CD4-positive, alpha-beta T cell (primary cell): Measurements from ENCODE around the gene TP53I3. TPM values are rescaled to one million over a fixed set of nuclear protein-coding genes. Genes with fewer than 3 reads are reported as not detected.

Source experiments
- ATAC-seq: fragments of 200-7000 bp; cut with Tn5 transposase; one replicate; pipeline ENCODE4 v1.10.0; 2022; ENCODE audit warnings: mild to moderate bottlenecking; ENCODE audit not compliant: poor library complexity
- CTCF ChIA-PET: fragments of 350-600 bp; sonication (Branson Sonifier 250); formaldehyde crosslinking; loops from one replicate; lab custom pipeline; 2021; ENCODE audit warnings: antibody characterized with exemption, inconsistent platforms; lab: Charles Lee
- POLR2A ChIA-PET: fragments of 350-600 bp; sonication (Branson Sonifier 250); formaldehyde crosslinking; loops from one replicate; lab custom pipeline; 2021; ENCODE audit warnings: antibody characterized with exemption, inconsistent platforms; lab: Charles Lee
- DNase-seq, 14 experiments: peaks; one replicate each; pipeline ENCODE4 v3.0.0-alpha.2; 2013 to 2020; ENCODE audit warnings: mixed read lengths in 2 of 14
- H3K27ac ChIP-seq, 2 donors: one replicate each; pipeline versions ENCODE4 v1.5.1 to v1.7.0; 2013; ENCODE audit warnings: low read length in 2 of 2, low read depth in 1 of 2, mild to moderate bottlenecking in 1 of 2
- H3K27me3 ChIP-seq, 2 experiments: 1 replicate in 1 of 2; 2 replicates in 1 of 2; pipeline versions ENCODE4 v1.6.1 to v1.7.0; 2013; ENCODE audit warnings: low read length in 2 of 2, control low read depth in 1 of 2, mild to moderate bottlenecking in 1 of 2, moderate library complexity in 1 of 2; ENCODE audit not compliant: insufficient read depth in 2 of 2, control insufficient read depth in 1 of 2
- H3K36me3 ChIP-seq: one replicate; pipeline ENCODE4 v1.6.1; 2013; ENCODE audit warnings: low read length, control low read depth; ENCODE audit not compliant: insufficient read depth
- H3K4me1 ChIP-seq: one replicate; pipeline ENCODE4 v1.6.1; 2013; ENCODE audit warnings: low read length, control low read depth; ENCODE audit not compliant: insufficient read depth
- H3K4me3 ChIP-seq: one replicate; pipeline ENCODE4 v1.5.1; 2013; ENCODE audit warnings: mild to moderate bottlenecking, low read length, moderate library complexity
- H3K9me3 ChIP-seq, 2 experiments: 1 replicate in 1 of 2; 2 replicates in 1 of 2; pipeline versions ENCODE4 v1.6.1 to v1.7.0; 2013; ENCODE audit warnings: low read length in 2 of 2, mild to moderate bottlenecking in 2 of 2, control low read depth in 1 of 2, moderate library complexity in 1 of 2; ENCODE audit not compliant: control insufficient read depth in 1 of 2, insufficient read depth in 1 of 2
- H3K27ac Mint-ChIP-seq: one replicate; pipeline ENCODE4 v1.8.0; 2020; ENCODE audit warnings: mixed read lengths
- H3K27me3 Mint-ChIP-seq: one replicate; pipeline ENCODE4 v1.8.0; 2021; ENCODE audit warnings: mixed read lengths
- H3K36me3 Mint-ChIP-seq: one replicate; pipeline ENCODE4 v1.8.0; 2021; ENCODE audit warnings: low read depth, mixed read lengths
- H3K4me1 Mint-ChIP-seq: one replicate; pipeline ENCODE4 v1.8.0; 2021; ENCODE audit warnings: low read depth, mixed read lengths
- H3K4me3 Mint-ChIP-seq: one replicate; pipeline ENCODE4 v1.8.0; 2020; ENCODE audit warnings: mild to moderate bottlenecking, mixed read lengths
- H3K9me3 Mint-ChIP-seq: one replicate; pipeline ENCODE4 v1.8.0; 2020; ENCODE audit warnings: mixed read lengths
- CTCF ChIP-seq: fragments of 200-600 bp; IDR thresholded peaks from one replicate; pipeline ENCODE4 v1.8.0; 2022; ENCODE audit warnings: antibody characterized with exemption, mild to moderate bottlenecking
- intact Hi-C, 2 experiments: fragments of 100-400 bp; cut with DNase I in 1 of 2; cut with micrococcal nuclease in 1 of 2; formaldehyde crosslinking; loops; one replicate each; pipeline versions ENCODE4 v1.15.1 to v1.9.0; 2023 to 2025; cut with DNase I, micrococcal nuclease
- total RNA-seq, 174 experiments: library from RNA in 2 of 174; stranded (reverse) in 2 of 174; gene quantifications; one replicate each; pipeline ENCODE4 v1.2.3 and lab custom pipeline; 2021 to 2026

Gene TP53I3
- total RNA-seq, 2 experiments from 2014 or later, result 0.20 to 0.30 TPM

- no peak overlapping the region for H3K4me3 Mint-ChIP-seq
- no peak overlapping the region for H3K27ac Mint-ChIP-seq
- ChIA-PET POLR2A (no interaction called here), CTCF (no interaction called here)
- peaks cover 54% of the 10 kb centered on the region for H3K36me3 Mint-ChIP-seq
- H3K27me3 Mint-ChIP-seq, result no peaks in the 10 kb centered on the region
- Histone ChIP-seq H3K9me3 (peaks cover 0 to 18% of the 10 kb centered on the region in 2 experiments), H3K27ac (no peak overlapping the region), H3K4me1 (no peaks in the 10 kb centered on the region), H3K27me3 (no peaks in the 10 kb centered on the region), H3K4me3 (no peak overlapping the region), H3K36me3 (peaks cover 8% of the 10 kb centered on the region)
- ATAC-seq (no peak), DNase-seq (no peak)
- TF ChIP-seq CTCF, result no peak
- H3K9me3 Mint-ChIP-seq, result peaks cover 13% of the 10 kb centered on the region
- no peaks in the 10 kb centered on the region for H3K4me1 Mint-ChIP-seq
- intact Hi-C loops, result no loop called here
Observed at GRCh38 chr2:24104906-24105305, 20.3 kb upstream of the TP53I3 start.

GRCh38 chr2:24104110-24104650 lies 19.5 kb upstream of the TP53I3 start:
- no peak overlapping the region for H3K27ac Mint-ChIP-seq
- H3K36me3 Mint-ChIP-seq, result peaks cover 52% of the 10 kb centered on the region
- H3K4me1 ChIP-seq, result no peaks in the 10 kb centered on the region
- H3K9me3 ChIP-seq, result peaks cover 0 to 18% of the 10 kb centered on the region in 2 experiments
- TF ChIP-seq CTCF, result no peak
- peaks cover 13% of the 10 kb centered on the region for H3K9me3 Mint-ChIP-seq
- no peak overlapping the region for H3K27ac ChIP-seq
- H3K36me3 ChIP-seq, result peaks cover 8% of the 10 kb centered on the region
- H3K27me3 ChIP-seq, result no peaks in the 10 kb centered on the region
- no peak overlapping the region for H3K4me3 Mint-ChIP-seq
- H3K4me1 Mint-ChIP-seq, result no peaks in the 10 kb centered on the region
- POLR2A ChIA-PET, result no interaction called here
- no peaks in the 10 kb centered on the region for H3K27me3 Mint-ChIP-seq
- intact Hi-C loops, result no loop called here
- no peak overlapping the region for H3K4me3 ChIP-seq
- CTCF ChIA-PET, result no interaction called here
- DNase-seq, result no peak
- no peak for ATAC-seq

GRCh38 chr2:24102677-24103076 lies 18.0 kb upstream of the TP53I3 start:
- ChIA-PET POLR2A (no interaction called here), CTCF (no interaction called here)
- TF ChIP-seq CTCF, result no peak
- intact Hi-C loops, result no loop called here
- Mint-ChIP-seq H3K4me1 (no peaks in the 10 kb centered on the region), H3K36me3 (peaks cover 55% of the 10 kb centered on the region), H3K4me3 (no peak overlapping the region), H3K27me3 (no peaks in the 10 kb centered on the region), H3K9me3 (peaks cover 12% of the 10 kb centered on the region), H3K27ac (no peak overlapping the region)
- no peak overlapping the region for H3K4me3 ChIP-seq
- H3K27ac ChIP-seq, result no peak overlapping the region
- DNase-seq (no peak), ATAC-seq (no peak)
- H3K9me3 ChIP-seq, result peaks cover 0 to 13% of the 10 kb centered on the region in 2 experiments
- no peaks in the 10 kb centered on the region for H3K4me1 ChIP-seq
- H3K36me3 ChIP-seq, result peaks cover 8% of the 10 kb centered on the region
- no peaks in the 10 kb centered on the region for H3K27me3 ChIP-seq
